Astrocyte (in vitro differentiated cells and primary cell): ENCODE results near the gene DYRK1A.

Experiments
- EZH2 ChIP-seq: IDR thresholded peaks from 2 replicates; pipeline ENCODE4 v1.6.1; 2012; ENCODE audit warnings: mild to moderate bottlenecking, low read length, inconsistent platforms; ENCODE audit not compliant: insufficient read depth
- TF ChIP-seq, protein P1 (sequence below): IDR thresholded peaks from 2 replicates; pipeline ENCODE4 v1.5.1; 2011; ENCODE audit warnings: low read depth, mild to moderate bottlenecking, inconsistent platforms, low read length, moderate library complexity; ENCODE audit not compliant: insufficient read depth

GRCh38 chr21:37553078-37553481 lies 186.5 kb downstream of the DYRK1A start:
- TF ChIP-seq, protein P1, sequence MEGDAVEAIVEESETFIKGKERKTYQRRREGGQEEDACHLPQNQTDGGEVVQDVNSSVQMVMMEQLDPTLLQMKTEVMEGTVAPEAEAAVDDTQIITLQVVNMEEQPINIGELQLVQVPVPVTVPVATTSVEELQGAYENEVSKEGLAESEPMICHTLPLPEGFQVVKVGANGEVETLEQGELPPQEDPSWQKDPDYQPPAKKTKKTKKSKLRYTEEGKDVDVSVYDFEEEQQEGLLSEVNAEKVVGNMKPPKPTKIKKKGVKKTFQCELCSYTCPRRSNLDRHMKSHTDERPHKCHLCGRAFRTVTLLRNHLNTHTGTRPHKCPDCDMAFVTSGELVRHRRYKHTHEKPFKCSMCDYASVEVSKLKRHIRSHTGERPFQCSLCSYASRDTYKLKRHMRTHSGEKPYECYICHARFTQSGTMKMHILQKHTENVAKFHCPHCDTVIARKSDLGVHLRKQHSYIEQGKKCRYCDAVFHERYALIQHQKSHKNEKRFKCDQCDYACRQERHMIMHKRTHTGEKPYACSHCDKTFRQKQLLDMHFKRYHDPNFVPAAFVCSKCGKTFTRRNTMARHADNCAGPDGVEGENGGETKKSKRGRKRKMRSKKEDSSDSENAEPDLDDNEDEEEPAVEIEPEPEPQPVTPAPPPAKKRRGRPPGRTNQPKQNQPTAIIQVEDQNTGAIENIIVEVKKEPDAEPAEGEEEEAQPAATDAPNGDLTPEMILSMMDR = no peak
- no peak for TF ChIP-seq EZH2
